Left ventricle myocardium superior (tissue), 1 donor: ENCODE data around the gene PRRC2B. TPM values are rescaled to one million over a fixed set of nuclear protein-coding genes. Genes with fewer than 3 reads are reported as not detected.
"Not testable (repeated sequence)": the region's sequence is repeated elsewhere in the genome, so short reads cannot be mapped to it uniquely, and the experiment has no call there.

Experiments
- ATAC-seq: fragments of 200-7000 bp; cut with Tn5 transposase; one replicate; pipeline ENCODE4 v1.9.1; 2020; ENCODE audit warnings: mild to moderate bottlenecking, moderate library complexity
- DNase-seq: peaks from one replicate; pipeline ENCODE4 v3.0.0-alpha.2; 2020
- intact Hi-C: fragments of 100-400 bp; cut with micrococcal nuclease; formaldehyde crosslinking; loops from one replicate; pipeline ENCODE4 v1.11.0; 2022
- total RNA-seq: library from RNA; stranded (reverse); fragmentation: NEBNext Ultra II Directional; extraction: Animal tissue kit (Norgen Biotek cat#: 25700); gene quantifications from one replicate; pipeline ENCODE4 v1.2.1, GENCODE V29; 2021
- donor health status: DM: no; HTN: yes; CAD: no; lungs with severe emphysema.

The PRRC2B gene
- total RNA-seq, 1 donor from 2014 or later: 144 TPM

DNA sequence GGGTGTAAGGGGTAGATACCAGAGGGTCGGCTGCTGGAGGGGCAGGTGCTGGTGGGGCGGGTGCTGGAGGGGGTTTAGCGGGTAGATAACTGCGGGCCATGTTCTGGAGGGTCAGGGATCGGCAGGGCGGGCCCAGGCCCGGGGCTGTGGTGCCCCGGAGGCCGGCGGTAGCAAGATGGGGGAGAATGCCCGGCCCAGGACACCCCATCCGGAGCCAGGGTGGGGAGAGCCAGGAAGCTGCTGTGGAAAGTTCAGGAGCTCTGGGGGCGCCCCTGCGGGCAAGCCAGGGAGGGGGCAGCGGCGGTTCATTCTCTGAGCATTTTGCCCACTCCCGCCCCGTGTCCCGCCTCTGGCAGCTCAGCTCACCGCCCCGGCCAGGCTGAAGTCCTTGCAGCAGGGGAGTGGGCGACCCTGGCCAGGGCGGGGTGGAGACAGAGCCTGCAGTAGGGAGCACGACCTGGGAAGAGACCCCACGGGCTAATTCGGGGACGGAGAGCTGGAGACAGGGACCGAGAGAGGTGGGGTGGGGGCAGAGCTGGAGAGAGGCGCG, 152.0 kb downstream of the PRRC2B start:
- DNase-seq: no peak
- intact Hi-C loops: no loop called here
- ATAC-seq: no peak

DNA sequence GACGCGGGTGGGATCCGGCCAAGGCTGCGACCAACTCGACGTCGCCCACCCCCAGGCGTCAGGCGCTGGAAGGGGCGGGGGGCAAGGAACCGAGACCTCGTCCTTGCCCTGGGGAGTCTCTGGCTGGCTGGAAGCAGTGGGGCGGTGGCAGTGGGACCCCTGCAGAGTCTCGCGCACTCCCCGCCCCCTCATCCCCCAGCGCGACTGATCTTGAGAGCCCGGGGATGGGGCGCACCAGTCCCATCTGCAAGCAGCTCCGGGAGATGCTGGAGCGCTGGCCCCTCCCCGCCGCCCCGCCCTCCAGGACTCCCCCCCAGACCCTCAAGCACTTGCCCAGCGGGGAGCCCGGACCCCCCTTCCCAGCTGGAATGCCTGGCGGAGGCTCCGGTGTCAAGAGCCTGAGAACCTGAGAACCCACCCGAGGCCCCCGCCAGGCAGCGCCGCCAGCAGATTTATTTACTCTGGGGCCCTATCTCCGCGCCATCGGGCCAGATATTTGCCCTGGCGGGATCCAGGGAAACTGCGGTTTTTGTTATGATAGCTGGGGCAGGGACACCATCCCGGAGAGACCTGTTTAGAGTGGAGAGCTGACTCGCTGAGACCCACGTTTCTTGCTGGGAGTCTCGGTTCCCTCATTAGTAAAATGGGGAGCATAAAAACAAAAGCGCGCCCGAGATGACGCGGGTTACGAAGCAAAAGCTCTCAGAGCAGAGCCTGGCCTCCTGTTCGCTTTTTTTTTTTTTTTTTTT, 152.6 kb downstream of the PRRC2B start:
- intact Hi-C loops: no loop called here
- DNase-seq: no peak
- no peak for ATAC-seq

DNA sequence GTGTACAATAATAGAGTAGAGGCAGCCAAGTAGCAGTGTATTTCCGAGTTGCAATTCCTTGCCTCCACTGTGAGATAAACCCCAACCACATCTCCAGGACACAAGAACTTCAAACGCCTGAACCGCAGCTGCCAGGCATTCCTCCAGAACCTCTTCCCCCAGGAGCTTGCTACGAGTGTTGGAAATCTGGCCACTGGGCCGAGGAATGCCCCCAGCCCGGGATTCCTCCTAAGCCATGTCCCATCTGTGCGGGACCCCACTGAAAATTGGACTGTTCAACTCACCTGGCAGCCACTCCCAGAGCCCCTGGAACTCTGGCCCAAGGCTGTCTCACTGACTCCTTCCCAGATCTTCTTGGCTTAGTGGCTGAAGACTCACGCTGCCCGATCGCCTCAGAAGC, 155.3 kb downstream of the PRRC2B start:
- ATAC-seq, intact Hi-C loops: not testable (repeated sequence)

More for the DNA sequence above, 155.3 kb downstream of the PRRC2B start:
- not testable (repeated sequence) for DNase-seq

Other genes with a start within 250 kb of the PRRC2B start
- 69.1 TPM for gene FAM78A, start 117.6 kb upstream of the PRRC2B start, total RNA-seq
- 127 TPM for gene PLPP7, start 104.4 kb upstream of the PRRC2B start, total RNA-seq
- 19.9 TPM for gene POMT1, start 108.8 kb downstream of the PRRC2B start, total RNA-seq
- gene UCK1, start 137.2 kb downstream of the PRRC2B start, total RNA-seq: 28.6 TPM
- gene PRRT1B, start 151.4 kb downstream of the PRRC2B start, total RNA-seq: not detected